H9 (cell line): Measurements from ENCODE around the gene ADRM1. TPM values are rescaled to one million over a fixed set of nuclear protein-coding genes. Genes with fewer than 3 reads are reported as not detected.

Experiments used
- DNase-seq: peaks from one replicate; pipeline ENCODE4 v3.0.0-alpha.2; 2017
- H2AFZ ChIP-seq: one replicate; pipeline ENCODE4 v1.6.1; 2013; ENCODE audit warnings: mild to moderate bottlenecking, low read length, control low read depth, moderate library complexity
- H2AK5ac ChIP-seq: 2 replicates; pipeline ENCODE4 v1.6.1; 2013; ENCODE audit warnings: low read length, control low read depth, mixed read lengths; ENCODE audit not compliant: insufficient read length
- H2BK120ac ChIP-seq: one replicate; pipeline ENCODE4 v1.6.1; 2013; ENCODE audit warnings: low read depth, mild to moderate bottlenecking, low read length, control low read depth, inconsistent platforms; ENCODE audit not compliant: poor library complexity, severe bottlenecking
- H2BK12ac ChIP-seq: 2 replicates; pipeline ENCODE4 v1.6.1; 2013; ENCODE audit warnings: low read length, control low read depth, mixed read lengths, low read depth; ENCODE audit not compliant: insufficient read length
- H2BK15ac ChIP-seq: 2 replicates; pipeline ENCODE4 v1.6.1; 2013; ENCODE audit warnings: low read depth, low read length, control low read depth
- H2BK20ac ChIP-seq: one replicate; pipeline ENCODE4 v1.6.1; 2013; ENCODE audit warnings: low read depth, mild to moderate bottlenecking, low read length, control low read depth, inconsistent platforms; ENCODE audit not compliant: poor library complexity, severe bottlenecking
- H2BK5ac ChIP-seq: 2 replicates; pipeline ENCODE4 v1.6.1; 2013; ENCODE audit warnings: low read length, control low read depth, mixed read lengths; ENCODE audit not compliant: insufficient read length
- H3K14ac ChIP-seq: 2 replicates; pipeline ENCODE4 v1.6.1; 2013; ENCODE audit warnings: low read length, control low read depth; ENCODE audit not compliant: insufficient read depth
- H3K18ac ChIP-seq: 2 replicates; pipeline ENCODE4 v1.6.1; 2013; ENCODE audit warnings: low read depth, mild to moderate bottlenecking, mixed read lengths, low read length, control low read depth; ENCODE audit not compliant: insufficient read length
- H3K23ac ChIP-seq: 2 replicates; pipeline ENCODE4 v1.6.1; 2013; ENCODE audit warnings: low read length, control low read depth, mixed read lengths, low read depth; ENCODE audit not compliant: insufficient read length
- H3K23me2 ChIP-seq: 2 replicates; pipeline ENCODE4 v1.6.1; 2013; ENCODE audit warnings: low read depth, mild to moderate bottlenecking, mixed read lengths, low read length, control low read depth; ENCODE audit not compliant: insufficient read length, poor library complexity, severe bottlenecking
- H3K27ac ChIP-seq: 2 replicates; pipeline ENCODE4 v1.5.1; 2013; ENCODE audit warnings: low read length, control low read depth, mixed read lengths, low read depth; ENCODE audit not compliant: insufficient read length
- H3K27me3 ChIP-seq: 2 replicates; pipeline ENCODE4 v1.6.1; 2013; ENCODE audit warnings: low read length, control low read depth, inconsistent platforms; ENCODE audit not compliant: insufficient read depth
- H3K4ac ChIP-seq: 2 replicates; pipeline ENCODE4 v1.6.1; 2013; ENCODE audit warnings: low read depth, mild to moderate bottlenecking, control low read depth, inconsistent platforms, low read length, moderate library complexity
- H3K4me1 ChIP-seq: 2 replicates; pipeline ENCODE4 v1.6.1; 2013; ENCODE audit warnings: low read length, control low read depth, inconsistent platforms; ENCODE audit not compliant: insufficient read depth
- H3K4me2 ChIP-seq: 2 replicates; pipeline ENCODE4 v1.6.1; 2013; ENCODE audit warnings: low read length, control low read depth, mixed read lengths; ENCODE audit not compliant: insufficient read length, insufficient read depth
- H3K56ac ChIP-seq: 2 replicates; pipeline ENCODE4 v1.6.1; 2013; ENCODE audit warnings: low read depth, mild to moderate bottlenecking, mixed read lengths, low read length, control low read depth; ENCODE audit not compliant: insufficient read length
- H3K79me1 ChIP-seq: 2 replicates; pipeline ENCODE4 v1.6.1; 2013; ENCODE audit warnings: low read depth, mild to moderate bottlenecking, moderate library complexity, low read length, control low read depth, inconsistent platforms; ENCODE audit not compliant: insufficient read depth, poor library complexity, severe bottlenecking
- H3K79me2 ChIP-seq: 2 replicates; pipeline ENCODE4 v1.6.1; 2013; ENCODE audit warnings: low read length, control low read depth, inconsistent platforms; ENCODE audit not compliant: insufficient read depth
- H3K9ac ChIP-seq: 2 replicates; pipeline ENCODE4 v1.6.1; 2013; ENCODE audit warnings: low read length, control low read depth, mixed read lengths; ENCODE audit not compliant: insufficient read length; ENCODE audit errors: extremely low read depth
- H3K9me3 ChIP-seq: one replicate; pipeline ENCODE4 v1.6.1; 2013; ENCODE audit warnings: low read depth, low read length, inconsistent platforms; ENCODE audit not compliant: control insufficient read depth
- H3T11ph ChIP-seq: one replicate; pipeline ENCODE4 v1.6.1; 2013; ENCODE audit warnings: mild to moderate bottlenecking, low read length, control low read depth, inconsistent platforms
- H4K20me1 ChIP-seq: one replicate; pipeline ENCODE4 v1.6.1; 2013; ENCODE audit not compliant: control insufficient read depth, insufficient read length, insufficient read depth
- H4K5ac ChIP-seq: 2 replicates; pipeline ENCODE4 v1.6.1; 2013; ENCODE audit warnings: low read depth, mild to moderate bottlenecking, mixed read lengths, low read length, control low read depth; ENCODE audit not compliant: insufficient read length
- H4K8ac ChIP-seq: replicated peaks from 2 replicates; pipeline ENCODE4 v1.6.1; 2013; ENCODE audit warnings: low read length, control low read depth, mixed read lengths, low read depth; ENCODE audit not compliant: insufficient read length
- H4K91ac ChIP-seq: 2 replicates; pipeline ENCODE4 v1.6.1; 2013; ENCODE audit warnings: low read depth, mild to moderate bottlenecking, moderate library complexity, mixed read lengths, low read length, control low read depth; ENCODE audit not compliant: insufficient read length
- H3K27ac Mint-ChIP-seq, 3 experiments: 2 replicates in 2 of 3; 3 replicates in 1 of 3; pipeline ENCODE4 v1.8.0; 2020 to 2021; ENCODE audit warnings: mixed read lengths in 3 of 3, mild to moderate bottlenecking in 1 of 3, moderate library complexity in 1 of 3
- H3K27me3 Mint-ChIP-seq: 2 replicates; pipeline ENCODE4 v1.8.0; 2021; ENCODE audit warnings: low read depth, mild to moderate bottlenecking, moderate library complexity, mixed read lengths
- H3K36me3 Mint-ChIP-seq, 3 experiments: 2 replicates in 2 of 3; 3 replicates in 1 of 3; pipeline ENCODE4 v1.8.0; 2020 to 2021; ENCODE audit warnings: low read depth in 3 of 3, mixed read lengths in 3 of 3; ENCODE audit not compliant: insufficient read depth in 1 of 3
- H3K4me1 Mint-ChIP-seq, 2 experiments: 2 replicates each; pipeline ENCODE4 v1.8.0; 2020; ENCODE audit warnings: mixed read lengths in 2 of 2
- H3K4me3 Mint-ChIP-seq, 2 experiments: 2 replicates in 1 of 2; 3 replicates in 1 of 2; pipeline ENCODE4 v1.8.0; 2020 to 2021; ENCODE audit warnings: mild to moderate bottlenecking in 2 of 2, mixed read lengths in 2 of 2, moderate library complexity in 1 of 2
- H3K9me3 Mint-ChIP-seq, 2 experiments: 2 replicates in 1 of 2; 3 replicates in 1 of 2; pipeline ENCODE4 v1.8.0; 2020; ENCODE audit warnings: mild to moderate bottlenecking in 2 of 2, mixed read lengths in 2 of 2, moderate library complexity in 1 of 2
- WGBS: extraction: QIAGEN DNeasy Blood & Tissue Kit; methylation state at CpG from one replicate; pipeline ENCODE4 v1.1.7; 2013; ENCODE audit warnings: missing lambda C conversion rate, low lambda C conversion rate, mixed read lengths; ENCODE audit not compliant: insufficient read length; ENCODE audit errors: extremely low coverage; 5-methylcytosine and 5-hydroxymethylcytosine counted together
- total RNA-seq: library from RNA; stranded (reverse); gene quantifications from 2 replicates; pipeline ENCODE4 v1.2.1, GENCODE V29; 2021
- TF ChIP-seq, protein P1 (sequence below): fragments of 200-600 bp; sonication (generic); conservative IDR thresholded peaks from 3 replicates; pipeline ENCODE4 v1.8.0; 2021; ENCODE audit warnings: antibody characterized with exemption, mild to moderate bottlenecking

ADRM1 gene
- total RNA-seq, 1 experiment from 2014 or later = 153 TPM

DNA sequence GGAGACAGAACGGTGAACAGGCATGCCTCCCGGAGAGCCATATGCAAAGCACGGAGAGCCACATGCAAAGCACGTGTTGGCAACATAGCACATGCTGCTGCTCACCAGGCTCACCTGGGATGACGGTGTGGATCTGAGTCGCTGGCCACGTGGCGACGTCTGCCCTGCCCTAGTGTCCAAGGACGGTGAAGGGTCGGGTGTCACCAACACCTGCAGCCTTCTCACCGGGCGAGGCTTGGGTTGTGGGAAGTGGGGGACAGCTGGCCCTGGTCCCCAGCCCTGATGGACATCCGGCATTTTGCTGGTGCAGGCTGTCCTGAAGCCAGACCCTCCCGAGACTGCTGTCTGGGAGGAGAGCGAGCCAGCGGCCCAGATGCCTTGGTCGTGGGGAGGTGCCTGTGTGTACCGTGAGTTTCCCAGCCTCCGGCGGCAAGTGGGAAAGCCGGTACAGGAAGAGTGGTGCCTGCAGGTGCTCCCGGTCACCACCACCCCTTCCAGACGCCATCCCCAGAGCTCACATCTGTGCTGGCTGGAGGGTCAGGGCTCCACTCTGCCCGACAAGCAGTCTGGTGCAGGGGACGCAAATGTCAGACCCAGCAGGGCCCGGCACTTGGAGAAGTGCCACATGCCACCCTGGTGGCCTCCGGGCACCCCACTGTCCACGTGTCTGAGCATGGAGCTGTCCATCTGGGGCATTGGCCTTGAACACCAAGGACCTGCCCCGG lies 5.9 kb upstream of the ADRM1 start:
- Histone ChIP-seq H3K23ac (no peak overlapping the region), H2BK15ac (no peak overlapping the region), H2AFZ (no peak overlapping the region), H4K20me1 (no peaks in the 10 kb centered on the region), H3K14ac (no peak overlapping the region), H2BK20ac (no peak overlapping the region), H3K4me1 (no peaks in the 10 kb centered on the region), H3T11ph (no peak overlapping the region), H3K79me1 (no peaks in the 10 kb centered on the region), H3K9me3 (no peaks in the 10 kb centered on the region), H3K27ac (no peak overlapping the region), H3K56ac (no peak overlapping the region), H2AK5ac (no peak overlapping the region), H2BK5ac (no peak overlapping the region), H2BK120ac (no peak overlapping the region), H4K8ac (no peak overlapping the region), H3K23me2 (no peaks in the 10 kb centered on the region), H3K4me2 (no peak overlapping the region), H2BK12ac (no peak overlapping the region), H3K79me2 (no peaks in the 10 kb centered on the region), H4K5ac (no peak overlapping the region), H3K27me3 (no peaks in the 10 kb centered on the region), H3K18ac (no peak overlapping the region), H3K9ac (no peak overlapping the region), H3K4ac (no peak overlapping the region), H4K91ac (no peak overlapping the region)
- Mint-ChIP-seq H3K27ac (no peak overlapping the region), H3K27me3 (no peaks in the 10 kb centered on the region; the same call in 1 of the 2 replicates), H3K4me3 (no peak overlapping the region), H3K4me1 (peaks cover 0 to 2% of the 10 kb centered on the region in 2 experiments; a peak in 2 of 4 replicates), H3K9me3 (no peaks in the 10 kb centered on the region), H3K36me3 (peaks cover 5 to 39% (median 28%) of the 10 kb centered on the region in 3 experiments; a peak in 5 of 7 replicates)
- TF ChIP-seq, protein P1, sequence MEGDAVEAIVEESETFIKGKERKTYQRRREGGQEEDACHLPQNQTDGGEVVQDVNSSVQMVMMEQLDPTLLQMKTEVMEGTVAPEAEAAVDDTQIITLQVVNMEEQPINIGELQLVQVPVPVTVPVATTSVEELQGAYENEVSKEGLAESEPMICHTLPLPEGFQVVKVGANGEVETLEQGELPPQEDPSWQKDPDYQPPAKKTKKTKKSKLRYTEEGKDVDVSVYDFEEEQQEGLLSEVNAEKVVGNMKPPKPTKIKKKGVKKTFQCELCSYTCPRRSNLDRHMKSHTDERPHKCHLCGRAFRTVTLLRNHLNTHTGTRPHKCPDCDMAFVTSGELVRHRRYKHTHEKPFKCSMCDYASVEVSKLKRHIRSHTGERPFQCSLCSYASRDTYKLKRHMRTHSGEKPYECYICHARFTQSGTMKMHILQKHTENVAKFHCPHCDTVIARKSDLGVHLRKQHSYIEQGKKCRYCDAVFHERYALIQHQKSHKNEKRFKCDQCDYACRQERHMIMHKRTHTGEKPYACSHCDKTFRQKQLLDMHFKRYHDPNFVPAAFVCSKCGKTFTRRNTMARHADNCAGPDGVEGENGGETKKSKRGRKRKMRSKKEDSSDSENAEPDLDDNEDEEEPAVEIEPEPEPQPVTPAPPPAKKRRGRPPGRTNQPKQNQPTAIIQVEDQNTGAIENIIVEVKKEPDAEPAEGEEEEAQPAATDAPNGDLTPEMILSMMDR = no peak
- no CpG with 5 or more reads among the region's 30 CpGs for WGBS
- DNase-seq = no peak
